Posterior cingulate gyrus (tissue), 11 donors: ENCODE data around the gene PPDPF.
A peak's percentile ranks its signal among the peaks of the same experiment; 100 is the strongest.

Source experiments
- DNase-seq, 10 donors: peaks; one replicate each; pipeline versions ENCODE4 v3.0.0 to v3.0.0-alpha.2; 2020 to 2021; ENCODE audit warnings: mixed read lengths in 3 of 10
- intact Hi-C: fragments of 100-400 bp; cut with DNase I; formaldehyde crosslinking; loops from one replicate; pipeline ENCODE4 v1.15.1; 2023

The PPDPF gene

DNA sequence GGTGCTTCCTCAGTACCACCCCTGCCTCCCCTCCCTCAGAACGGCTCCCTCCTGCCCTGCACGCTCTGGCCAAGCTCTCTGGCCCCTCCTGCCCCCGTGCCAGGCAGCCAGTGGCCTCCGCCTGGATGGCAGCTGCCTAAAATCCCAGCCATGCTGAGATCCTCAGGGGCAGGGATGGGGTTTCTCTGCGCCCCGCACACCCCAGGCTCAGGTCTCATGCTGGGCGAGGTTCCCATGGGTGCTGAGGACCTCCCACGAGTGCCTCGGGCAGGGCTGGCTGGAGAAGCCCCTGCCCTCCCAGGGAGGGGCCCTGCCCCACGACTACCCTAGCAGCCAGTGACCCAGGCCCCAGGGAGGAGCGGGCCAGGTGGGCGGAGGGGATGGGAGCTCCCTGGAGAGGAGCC lies 13.9 kb downstream of the PPDPF start:
- intact Hi-C loops: no loop called here

DNA sequence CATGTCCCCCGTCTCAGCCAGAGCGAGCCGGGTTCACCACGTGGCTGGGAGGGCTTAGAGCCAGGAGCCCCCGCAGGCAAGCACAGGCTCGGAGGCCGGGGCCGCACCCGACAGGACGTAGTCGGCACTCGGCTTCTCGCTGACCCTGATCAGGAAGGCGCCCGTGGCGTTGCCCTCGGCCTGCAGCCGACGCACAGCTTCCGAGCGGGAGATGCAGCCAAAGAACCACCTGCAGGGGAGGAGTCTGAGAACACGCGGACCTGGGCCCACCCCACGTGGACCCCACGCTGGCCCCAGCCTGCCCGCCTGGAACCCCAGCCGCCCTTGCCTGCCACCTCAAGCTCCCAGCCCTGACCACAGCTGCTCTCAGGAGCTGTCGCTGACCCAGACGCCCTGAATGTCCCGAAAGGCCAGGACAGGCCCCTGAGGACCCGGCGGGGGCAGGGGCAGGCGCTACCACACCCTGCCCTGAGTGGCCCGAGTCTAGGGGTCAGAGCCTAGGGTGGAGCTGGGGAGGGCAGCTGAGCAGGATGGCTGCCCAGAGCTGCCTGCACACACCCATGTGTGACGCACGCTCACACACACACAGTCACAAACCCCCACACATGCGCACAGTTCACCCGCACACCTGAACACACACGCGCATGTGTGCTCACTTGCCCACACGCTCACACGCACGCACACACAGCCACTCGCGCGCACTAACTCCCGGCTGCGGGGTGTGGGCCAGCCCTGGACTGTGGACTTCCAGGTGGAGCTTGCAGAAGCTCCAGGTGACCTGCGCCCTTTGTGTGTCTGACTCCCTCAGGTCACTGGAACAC lies 14.5 kb downstream of the PPDPF start:
- peak in 5 of 10 donors; percentile 5 to 82 (median 59) for DNase-seq
- intact Hi-C loops: no loop called here

More for the DNA sequence above, 13.9 kb downstream of the PPDPF start:
- peak in 1 of 10 donors; percentile 70 for DNase-seq

DNA sequence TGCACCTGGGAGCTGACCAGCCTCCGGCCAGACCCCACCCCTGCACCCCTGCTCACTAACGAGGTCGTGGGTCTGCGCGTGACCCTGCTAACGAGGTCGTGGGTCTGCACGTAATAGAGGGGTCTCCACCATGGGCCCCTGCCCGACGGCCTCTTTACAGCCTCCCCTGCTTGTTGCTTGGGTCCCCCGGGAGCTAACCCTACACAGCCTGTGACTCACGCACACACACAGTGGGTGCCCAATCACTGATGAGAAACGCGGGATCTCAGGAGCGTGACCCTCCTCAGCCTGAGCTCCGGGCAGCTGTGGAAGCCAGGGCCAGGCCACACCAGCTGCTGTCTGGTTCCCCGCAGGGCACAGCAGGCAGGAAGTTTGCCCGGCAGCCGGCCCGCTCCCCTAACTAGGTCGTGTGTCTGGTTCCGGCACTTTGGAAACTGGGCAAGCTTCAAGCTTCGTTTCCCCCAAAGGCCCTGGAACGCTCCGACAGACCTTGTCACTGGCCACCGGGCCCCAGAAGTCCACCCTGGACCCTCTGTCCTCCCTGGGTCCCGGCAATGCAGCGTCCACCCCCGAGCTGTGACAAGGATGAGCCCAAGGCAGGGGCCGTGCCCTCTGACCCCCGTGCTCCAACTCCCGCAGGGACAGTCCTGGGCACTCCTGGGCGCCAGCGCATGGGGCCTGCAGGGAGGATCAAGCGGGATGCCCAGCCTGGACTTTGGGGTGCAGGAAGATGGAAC lies 15.8 kb downstream of the PPDPF start:
- intact Hi-C loops: no loop called here
- DNase-seq: peak in 1 of 10 donors; percentile 7

DNA sequence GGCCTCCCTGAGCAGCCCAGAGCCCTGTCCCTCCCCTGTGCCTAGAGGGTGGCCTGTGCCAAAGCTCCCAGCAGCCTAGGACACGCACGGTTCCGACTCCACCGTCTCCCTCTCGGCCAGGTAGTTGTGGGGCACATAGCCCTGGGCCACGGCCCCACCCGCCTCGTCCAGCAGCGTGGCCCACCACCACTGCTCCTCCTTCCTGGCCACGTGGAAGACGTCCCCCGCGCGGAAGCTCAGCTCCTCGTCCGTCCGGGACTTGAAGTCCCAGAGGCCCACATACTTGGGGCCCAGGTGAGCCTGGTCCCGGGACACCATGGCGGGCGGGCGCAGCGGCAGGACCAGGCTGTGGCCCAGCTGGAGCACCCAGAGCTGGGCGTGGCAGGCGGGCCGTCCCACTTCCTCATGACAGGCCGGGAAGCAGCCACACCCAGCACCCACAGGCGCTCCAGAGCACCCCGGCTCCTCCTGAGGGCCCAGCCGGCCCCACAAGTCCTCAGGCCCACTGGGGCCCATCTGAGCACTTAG lies 16.5 kb downstream of the PPDPF start, which contains the start of gene PTK6:
TSS of gene PTK6 (minus strand) at position 380 of the 528 bp plus-strand sequence. CDS start at position 318, 62 bp downstream.
- intact Hi-C loops: no loop called here
- DNase-seq: peak in 1 of 10 donors; percentile 9

DNA sequence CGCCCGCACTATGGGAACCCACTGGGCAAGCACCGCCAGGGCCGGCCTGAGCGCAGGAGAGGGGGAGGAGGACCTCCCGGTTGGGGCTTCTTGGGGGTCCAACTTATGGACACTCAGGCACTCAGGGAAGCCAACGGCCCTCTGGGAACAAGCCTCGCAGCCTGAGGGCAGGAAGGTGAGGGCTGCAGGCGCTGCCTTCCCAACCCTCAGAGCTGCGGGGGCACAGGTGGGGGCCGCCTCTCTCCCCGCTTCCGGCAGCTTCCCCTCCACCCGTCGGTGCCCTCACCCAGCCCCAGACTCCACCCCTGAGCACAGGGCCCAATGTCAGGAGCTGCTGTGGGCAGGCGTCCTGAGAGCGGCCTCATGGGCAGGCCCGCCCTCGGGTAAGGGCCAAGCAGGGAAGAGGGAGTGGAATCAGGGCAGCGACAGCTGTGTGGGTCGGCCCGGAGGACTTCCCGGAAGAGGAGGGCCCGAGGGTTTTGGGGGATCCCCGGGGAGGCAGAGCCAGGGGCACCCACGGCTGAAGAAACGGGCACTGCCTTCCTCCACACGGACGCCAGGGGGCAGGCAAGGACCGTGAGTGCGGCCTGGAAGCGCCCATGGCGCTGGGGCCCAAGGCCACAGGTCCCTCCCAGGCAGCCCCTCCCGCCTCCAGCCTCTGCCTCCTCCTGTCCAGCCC lies 17.1 kb downstream of the PPDPF start:
- DNase-seq: peak; percentile 47 to 96 (median 73)
- intact Hi-C loops: loop anchor here (1.0 to 2.0 kb wide), 2 partner anchors 327 to 436 kb away; partner anchors contain the start of gene TPD52L2

DNA sequence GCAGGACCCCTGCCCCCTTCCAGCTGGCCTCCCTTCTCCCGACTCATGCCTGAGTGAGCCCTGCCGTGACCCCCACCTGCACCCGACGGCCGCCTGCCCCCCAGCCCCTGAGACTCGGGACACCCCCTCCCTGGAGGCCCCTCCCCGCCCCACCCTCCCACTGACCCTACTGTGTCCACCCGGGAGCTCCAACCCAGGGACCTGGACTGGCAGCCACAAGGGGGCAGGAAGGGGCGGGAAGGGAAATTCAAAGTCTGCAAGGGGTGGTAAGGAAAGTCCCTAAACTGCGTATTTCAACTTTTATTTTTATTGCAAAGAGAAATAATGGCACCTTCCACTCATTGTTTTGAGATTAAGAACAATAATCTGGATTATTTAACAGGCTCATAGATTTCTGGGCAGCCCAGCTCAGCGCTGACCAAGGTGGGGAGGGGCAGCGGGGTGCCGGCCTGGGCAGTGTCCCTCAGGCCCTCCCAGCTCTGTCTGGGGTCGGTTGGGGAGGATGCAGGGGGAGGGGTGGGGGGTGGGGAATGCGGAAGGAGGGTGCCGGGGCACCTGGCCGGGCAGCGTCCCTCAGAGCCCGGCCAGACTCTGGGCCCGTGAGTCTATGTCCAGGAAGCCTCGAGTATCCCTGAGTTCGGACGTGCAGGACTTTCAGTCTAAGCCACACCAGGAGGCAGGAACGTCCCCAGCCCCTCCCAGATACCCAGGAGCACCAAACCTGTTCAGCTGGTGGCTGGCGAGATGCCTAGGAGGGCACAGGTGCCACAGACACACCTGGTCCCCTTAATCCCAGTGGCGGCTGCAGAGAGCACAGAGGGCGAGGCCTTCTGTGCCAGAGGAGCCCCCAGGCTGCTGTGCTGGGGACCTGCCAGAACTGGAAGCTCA lies 17.9 kb downstream of the PPDPF start:
- intact Hi-C loops: loop anchor here (1.0 to 2.0 kb wide), 2 partner anchors 326 to 435 kb away; partner anchors contain the start of gene TPD52L2
- DNase-seq: no peak

DNA sequence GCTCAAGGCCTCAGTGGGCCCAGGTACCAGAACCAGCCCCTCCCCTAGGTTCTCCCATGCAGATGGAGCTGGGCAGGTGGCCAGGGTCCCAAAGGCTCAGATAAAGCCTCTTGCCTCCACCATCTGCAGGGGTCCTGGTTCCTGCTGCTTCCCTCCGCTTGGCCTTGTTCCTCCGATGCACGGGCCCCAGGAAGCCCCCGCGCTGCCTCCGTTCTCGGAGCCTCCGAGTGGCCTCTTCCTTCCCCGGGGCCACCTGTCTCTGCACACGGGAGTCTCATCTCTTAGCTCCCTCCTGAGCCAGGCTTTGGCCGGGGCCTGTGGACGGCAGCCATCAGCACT lies 18.5 kb downstream of the PPDPF start:
- intact Hi-C loops: loop anchor here (2.0 kb wide), 1 partner anchor 326 kb away; the partner anchor contains the start of gene TPD52L2
- no peak for DNase-seq

DNA sequence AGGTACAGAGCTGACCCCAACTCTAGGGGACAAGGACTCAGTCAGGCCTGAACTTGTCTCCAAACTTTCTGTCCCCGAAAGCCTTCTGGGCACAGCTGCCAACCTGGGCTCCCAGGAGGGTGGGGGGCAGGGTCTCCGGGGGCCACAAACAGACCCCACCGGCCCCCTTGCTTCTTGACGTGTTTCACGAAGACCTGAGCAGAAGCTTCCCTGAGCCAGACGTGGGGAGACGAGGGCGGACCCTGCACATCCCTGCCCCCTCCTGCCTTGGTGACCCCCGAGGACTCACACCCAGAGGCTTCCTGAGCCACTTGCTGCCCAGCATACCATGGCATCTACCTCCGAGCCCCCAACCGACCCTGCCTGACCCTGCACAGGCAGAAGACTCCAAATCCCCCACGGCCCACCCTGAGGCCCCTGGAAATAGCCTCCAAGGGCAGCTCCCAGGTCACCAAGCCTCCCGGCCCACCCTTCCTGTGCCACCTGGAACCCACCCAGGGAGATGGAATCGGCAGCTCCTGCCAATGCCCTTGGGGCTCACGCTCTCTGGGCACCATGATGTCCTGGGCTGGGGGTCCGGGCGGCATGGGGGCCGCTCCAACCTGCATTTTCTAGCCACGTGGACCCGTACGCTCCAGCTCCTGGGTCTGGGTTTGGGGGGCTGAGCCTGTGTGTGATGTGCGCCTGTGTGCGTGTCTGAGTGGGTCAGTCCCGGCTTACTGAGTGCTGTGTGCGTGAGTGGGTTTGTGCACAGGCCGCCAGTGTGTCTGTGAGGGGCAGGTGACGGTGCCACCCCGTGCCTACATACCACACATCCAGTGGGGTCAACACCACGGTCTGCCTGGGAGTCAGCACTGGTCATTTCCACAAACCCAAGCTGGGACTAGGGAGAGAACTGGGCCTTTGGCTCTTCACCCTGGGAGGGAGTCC lies 19.1 kb downstream of the PPDPF start:
- intact Hi-C loops: loop anchor here (2.0 kb wide), 1 partner anchor 325 kb away; the partner anchor contains the start of gene TPD52L2
- no peak for DNase-seq

DNA sequence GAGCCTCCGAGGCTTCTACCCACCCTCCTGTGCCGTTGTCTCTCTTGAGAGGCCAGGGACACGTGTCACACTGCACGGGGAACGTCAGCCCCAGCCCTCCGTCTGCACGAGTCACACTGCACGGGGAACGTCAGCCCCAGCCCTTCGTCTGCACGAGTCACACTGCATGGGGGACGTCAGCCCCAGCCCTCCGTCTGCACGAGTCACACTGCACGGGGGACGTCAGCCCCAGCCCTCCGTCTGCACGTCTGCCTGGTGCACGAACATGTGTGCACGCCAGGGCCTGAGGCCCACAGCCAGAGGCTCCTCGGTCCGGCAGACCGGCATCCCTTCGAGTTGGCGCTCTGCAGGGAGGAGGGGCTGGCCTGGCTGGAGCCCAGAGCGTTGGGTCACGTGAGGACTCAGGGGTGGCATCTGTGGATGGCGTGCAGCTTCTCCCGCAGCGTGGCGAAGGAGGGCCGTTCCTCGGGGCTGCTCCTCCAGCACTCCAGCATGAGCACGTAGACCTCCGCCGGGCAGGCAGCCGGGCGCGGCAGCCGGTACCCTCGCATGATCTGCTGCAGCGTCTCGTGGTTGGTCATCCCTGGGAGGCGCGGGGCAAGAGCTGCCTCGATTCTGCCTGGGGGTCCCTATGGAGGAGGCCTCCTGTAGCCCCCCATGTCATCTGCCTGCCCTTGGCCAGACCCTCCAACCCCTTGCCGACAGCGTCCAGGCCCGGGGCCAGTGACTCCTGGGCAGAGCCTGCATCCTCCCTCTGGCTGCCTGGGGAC lies 20.0 kb downstream of the PPDPF start:
- intact Hi-C loops: no loop called here
- DNase-seq: peak in 7 of 10 donors; percentile 30 to 92 (median 56)

DNA sequence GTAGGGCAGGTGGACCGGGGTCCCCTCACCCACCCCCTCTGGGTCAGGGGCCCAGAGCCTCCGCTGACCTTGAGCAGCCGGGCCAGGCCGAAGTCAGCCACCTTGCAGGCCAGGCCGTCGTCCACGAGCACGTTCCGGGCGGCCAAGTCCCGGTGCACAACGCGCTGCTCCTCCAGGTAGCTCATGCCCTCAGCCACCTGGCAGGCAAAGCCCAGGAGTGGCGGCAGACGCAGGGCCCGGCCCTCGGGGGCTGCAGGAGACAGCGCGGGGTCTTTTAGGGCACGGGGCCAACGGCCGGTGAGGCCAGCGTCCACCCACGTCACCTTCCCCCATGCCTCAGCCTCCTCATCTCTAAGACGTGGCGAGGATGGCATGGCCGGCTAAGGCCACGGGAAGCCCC lies 20.8 kb downstream of the PPDPF start:
- no peak for DNase-seq
- intact Hi-C loops: no loop called here

DNA sequence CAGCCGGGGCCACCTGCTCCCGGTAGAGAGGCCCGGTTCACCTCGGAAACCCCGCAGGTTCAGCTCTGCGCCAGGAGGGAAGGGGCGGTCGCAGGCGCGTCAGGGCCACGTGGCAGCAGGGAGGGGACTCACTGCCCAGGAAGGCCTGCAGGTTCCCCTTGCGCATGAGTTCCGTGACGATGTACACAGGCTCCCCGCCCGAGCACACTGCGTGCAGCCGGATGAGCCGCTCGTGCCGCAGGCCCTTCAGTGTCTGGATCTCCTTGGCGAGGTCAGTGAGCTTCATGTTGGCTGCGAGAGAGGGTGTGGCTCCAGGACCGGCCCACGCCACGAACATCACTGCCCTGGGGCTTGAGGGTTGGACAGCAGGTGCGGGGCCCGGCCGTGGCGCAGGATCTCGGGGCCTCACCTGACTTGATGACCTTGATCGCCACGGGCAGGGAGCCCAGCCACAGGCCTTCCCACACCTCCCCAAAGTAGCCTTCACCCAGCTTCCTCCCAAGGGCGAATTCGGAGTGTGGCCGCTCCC lies 21.5 kb downstream of the PPDPF start:
- no peak for DNase-seq
- intact Hi-C loops: no loop called here

DNA sequence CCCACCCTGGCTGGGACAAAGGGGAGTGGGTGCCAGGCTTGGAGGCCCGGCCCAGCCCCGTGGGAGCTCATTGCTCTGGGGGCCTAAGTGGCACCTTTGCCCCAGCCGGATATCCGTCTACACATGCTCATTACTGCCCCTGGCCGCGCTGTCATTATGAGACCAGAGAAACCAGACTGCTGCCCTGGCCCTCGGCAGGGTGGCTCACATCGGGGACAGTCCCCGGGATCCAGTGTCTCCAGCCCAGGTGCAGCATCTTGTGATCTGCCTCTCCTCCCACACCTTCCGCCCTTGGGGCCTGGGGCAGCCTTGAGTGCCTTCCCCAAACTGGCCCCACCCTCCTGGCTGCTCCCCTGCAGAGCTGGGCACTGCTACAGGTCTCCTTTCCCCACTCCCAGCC lies 22.1 kb downstream of the PPDPF start:
- intact Hi-C loops: no loop called here
- DNase-seq: no peak

DNA sequence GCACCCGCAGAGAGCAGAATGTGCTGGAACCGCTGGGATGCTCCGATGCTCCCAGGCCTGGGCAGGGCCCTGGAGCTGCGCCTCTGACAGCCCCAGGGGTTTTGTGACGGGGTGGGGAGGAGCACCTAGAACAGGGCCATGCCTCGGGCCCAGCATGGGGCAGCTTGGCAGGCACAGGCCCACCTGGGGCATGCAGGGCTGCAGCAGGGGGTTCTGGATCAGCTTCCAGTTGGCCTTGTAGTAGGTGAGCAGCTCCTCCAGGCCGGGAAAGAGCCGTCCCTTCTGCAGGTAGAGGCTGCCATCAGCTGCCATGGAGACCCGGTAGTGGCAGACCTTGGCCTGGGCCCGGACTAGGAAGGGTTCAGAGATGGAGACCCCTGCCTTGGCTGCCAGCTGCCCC lies 22.6 kb downstream of the PPDPF start:
- intact Hi-C loops: no loop called here
- DNase-seq: no peak

DNA sequence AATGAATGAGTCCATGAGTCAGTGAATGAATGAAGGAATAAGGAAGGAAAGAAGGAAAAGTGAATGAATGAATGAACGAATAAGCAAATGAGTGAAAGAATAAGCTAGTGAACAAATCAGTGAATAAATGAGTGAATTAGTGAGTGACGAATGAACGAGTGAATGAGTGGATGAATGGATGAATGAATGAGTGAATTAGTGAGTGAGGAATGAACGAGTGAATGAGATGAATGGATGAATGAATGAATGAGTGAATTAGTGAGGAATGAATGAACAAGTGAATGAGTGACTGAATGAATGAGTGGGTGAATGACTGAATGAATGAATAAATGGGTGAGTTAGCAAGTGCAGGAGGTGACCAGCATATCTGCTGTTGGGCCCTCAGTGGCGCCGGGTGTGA lies 23.2 kb downstream of the PPDPF start:
- intact Hi-C loops: no loop called here
- no peak for DNase-seq

DNA sequence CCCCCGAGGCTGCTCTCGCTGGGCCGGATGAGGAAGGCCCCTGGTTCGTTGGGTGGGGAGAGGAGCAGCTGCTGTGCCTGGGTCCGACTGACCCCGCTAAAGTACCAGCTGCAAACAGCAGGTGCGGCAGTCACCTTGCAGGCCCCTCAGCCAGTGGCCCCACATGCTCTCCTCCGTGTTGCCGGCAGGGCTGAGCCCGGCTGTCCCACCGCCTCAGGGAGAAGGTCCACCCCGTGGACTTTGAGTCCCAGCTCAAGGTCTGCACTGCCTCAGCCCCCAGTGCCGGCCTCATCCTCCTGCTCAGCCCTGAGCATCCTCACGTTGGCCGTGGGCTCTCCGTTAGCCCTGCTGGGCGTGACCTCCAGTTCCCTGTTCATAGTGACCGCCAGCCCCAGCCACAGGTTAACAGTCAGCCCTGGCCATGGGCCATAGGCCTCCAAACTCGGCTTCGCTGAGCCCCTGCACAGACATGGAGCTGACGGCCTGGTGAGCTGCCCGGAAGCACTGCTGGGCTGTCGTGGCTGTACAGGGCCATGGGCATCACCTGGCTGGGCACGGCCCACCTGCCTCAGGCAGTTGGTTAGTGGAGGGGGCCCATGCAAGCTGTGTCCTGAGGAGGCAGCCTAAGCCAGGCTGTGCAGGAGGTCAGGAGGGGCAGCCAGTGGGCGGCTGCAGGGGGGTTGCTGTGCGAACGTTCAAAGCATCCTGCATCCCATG lies 23.8 kb downstream of the PPDPF start:
- no peak for DNase-seq
- intact Hi-C loops: no loop called here

DNA sequence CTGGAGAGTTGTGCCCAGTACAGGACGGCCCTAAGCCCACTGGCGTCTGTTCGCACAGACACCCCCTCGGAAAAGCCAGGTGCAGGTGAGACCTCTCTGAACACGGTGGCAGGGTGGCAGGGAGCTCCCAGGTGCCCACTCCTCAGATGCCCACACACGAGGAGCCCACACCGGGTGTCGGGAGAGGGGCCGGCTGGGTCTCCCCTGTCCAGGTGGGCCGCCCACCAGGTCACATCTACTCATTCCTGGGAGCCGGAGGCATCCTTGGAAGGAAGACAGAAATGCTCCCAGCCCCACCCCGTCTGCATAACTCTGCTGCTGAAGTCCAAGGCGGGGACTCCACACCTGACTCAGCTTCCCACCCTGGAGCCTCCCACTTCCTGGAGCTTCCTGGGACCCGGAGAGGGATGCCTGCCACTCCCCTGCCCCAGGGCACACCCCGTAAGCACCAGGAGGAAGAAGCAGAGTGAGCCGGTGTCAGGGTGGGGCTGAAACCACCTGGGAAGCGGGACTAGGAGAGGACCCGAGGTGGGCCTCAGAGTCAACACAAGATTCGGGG lies 24.5 kb downstream of the PPDPF start:
- DNase-seq: no peak
- intact Hi-C loops: no loop called here

DNA sequence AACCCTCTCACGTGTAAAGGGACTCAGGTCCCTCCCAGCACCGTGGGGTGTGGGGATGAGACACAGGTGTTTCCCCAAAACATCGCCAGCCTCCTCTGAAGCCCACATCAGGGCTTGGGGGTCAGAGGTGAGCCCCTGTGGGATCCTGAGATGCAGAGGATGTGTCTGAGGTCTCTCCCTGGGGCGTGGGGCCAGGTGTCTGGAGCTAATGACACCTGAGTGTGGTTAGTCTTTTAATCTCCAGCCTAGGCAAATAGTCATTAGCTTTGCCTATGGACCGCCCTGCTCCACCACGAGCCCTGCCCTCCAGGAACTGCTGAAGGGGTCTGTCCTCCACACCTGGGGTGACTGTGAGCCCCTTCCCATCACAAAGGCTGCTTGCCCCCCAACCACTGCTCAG lies 25.2 kb downstream of the PPDPF start:
- DNase-seq: no peak
- intact Hi-C loops: no loop called here
